Activated T-cell treated with anti-CD3 and anti-CD28 coated beads for 4 hours (primary cell): Measurements from ENCODE around the gene RNF166.

Experiments
- DNase-seq: peaks from one replicate; pipeline ENCODE4 v3.0.0-alpha.2; 2020

Gene RNF166

GRCh38 chr16:88706229-88706964 is at the start of gene RNF166, which contains the start of gene CTU2:
Gene RNF166 (minus strand): TSS chr16:88706408. CDS start chr16:88706325, 83 bp downstream.
Gene CTU2 (plus strand): TSS chr16:88706503. CDS start chr16:88706531, 28 bp downstream.
- DNase-seq = peak; percentile 90

- no peak for DNase-seq
Observed at GRCh38 chr16:88754912-88755744, 48.9 kb upstream of the RNF166 start.

GRCh38 chr16:88754109-88754911 is 48.1 kb upstream of the RNF166 start:
- no peak for DNase-seq

- no peak for DNase-seq
Observed at GRCh38 chr16:88753602-88754001, 47.4 kb upstream of the RNF166 start.

- no peak for DNase-seq
Observed at GRCh38 chr16:88753191-88753590, 47.0 kb upstream of the RNF166 start.

- DNase-seq = no peak
Observed at GRCh38 chr16:88752386-88753002, 46.3 kb upstream of the RNF166 start.

GRCh38 chr16:88750854-88751253 is 44.6 kb upstream of the RNF166 start:
- DNase-seq = no peak

- DNase-seq = no peak
Observed at GRCh38 chr16:88749358-88749757, 43.1 kb upstream of the RNF166 start.

GRCh38 chr16:88748364-88748763 is 42.2 kb upstream of the RNF166 start:
- no peak for DNase-seq

GRCh38 chr16:88747588-88748301 is 41.5 kb upstream of the RNF166 start:
- DNase-seq = no peak

- DNase-seq = no peak
Observed at GRCh38 chr16:88746506-88746905, 40.3 kb upstream of the RNF166 start.

GRCh38 chr16:88744577-88745521 is 38.6 kb upstream of the RNF166 start:
- DNase-seq = no peak

GRCh38 chr16:88743693-88744576 is 37.7 kb upstream of the RNF166 start:
- DNase-seq = peak; percentile 76

GRCh38 chr16:88742896-88743605 is 36.8 kb upstream of the RNF166 start:
- no peak for DNase-seq

- no peak for DNase-seq
Observed at GRCh38 chr16:88741368-88741767, 35.2 kb upstream of the RNF166 start.

GRCh38 chr16:88740727-88741055 is 34.5 kb upstream of the RNF166 start:
- no peak for DNase-seq

GRCh38 chr16:88739977-88740726 is 33.9 kb upstream of the RNF166 start:
- no peak for DNase-seq
